ENCODE data around the gene RELA.

DNA sequence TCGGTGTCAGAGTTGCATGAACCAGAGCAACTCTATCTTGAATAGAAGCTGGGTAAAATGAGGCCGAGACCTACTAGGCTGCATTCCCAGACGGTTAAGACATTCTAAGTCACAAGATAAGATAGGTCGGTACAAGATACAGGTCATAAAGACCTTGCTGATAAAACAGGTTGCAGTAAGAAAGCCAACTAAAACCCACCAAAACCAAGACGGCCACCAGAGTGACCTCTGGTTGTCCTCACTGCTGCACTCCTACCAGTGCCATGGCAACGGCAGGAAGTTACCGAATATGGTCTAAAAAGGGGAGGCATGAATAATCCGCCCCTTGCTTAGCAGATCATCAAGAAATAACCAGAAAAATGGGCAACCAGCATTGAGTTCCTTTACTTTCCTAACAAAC, 46.9 kb upstream of the RELA start:
- TF ChIP-seq, protein P1, sequence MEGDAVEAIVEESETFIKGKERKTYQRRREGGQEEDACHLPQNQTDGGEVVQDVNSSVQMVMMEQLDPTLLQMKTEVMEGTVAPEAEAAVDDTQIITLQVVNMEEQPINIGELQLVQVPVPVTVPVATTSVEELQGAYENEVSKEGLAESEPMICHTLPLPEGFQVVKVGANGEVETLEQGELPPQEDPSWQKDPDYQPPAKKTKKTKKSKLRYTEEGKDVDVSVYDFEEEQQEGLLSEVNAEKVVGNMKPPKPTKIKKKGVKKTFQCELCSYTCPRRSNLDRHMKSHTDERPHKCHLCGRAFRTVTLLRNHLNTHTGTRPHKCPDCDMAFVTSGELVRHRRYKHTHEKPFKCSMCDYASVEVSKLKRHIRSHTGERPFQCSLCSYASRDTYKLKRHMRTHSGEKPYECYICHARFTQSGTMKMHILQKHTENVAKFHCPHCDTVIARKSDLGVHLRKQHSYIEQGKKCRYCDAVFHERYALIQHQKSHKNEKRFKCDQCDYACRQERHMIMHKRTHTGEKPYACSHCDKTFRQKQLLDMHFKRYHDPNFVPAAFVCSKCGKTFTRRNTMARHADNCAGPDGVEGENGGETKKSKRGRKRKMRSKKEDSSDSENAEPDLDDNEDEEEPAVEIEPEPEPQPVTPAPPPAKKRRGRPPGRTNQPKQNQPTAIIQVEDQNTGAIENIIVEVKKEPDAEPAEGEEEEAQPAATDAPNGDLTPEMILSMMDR (IDR thresholded peaks at IDR 0.05; ENCODE audit: insufficient read depth, low read length): no peak
- TF ChIP-seq POLR2AphosphoS5 (IDR thresholded peaks at IDR 0.05; ENCODE audit: low read depth): no peak
- no peak for TF ChIP-seq GABPA (IDR thresholded peaks at IDR 0.05; ENCODE audit: low read depth)
- TF ChIP-seq, protein P2, sequence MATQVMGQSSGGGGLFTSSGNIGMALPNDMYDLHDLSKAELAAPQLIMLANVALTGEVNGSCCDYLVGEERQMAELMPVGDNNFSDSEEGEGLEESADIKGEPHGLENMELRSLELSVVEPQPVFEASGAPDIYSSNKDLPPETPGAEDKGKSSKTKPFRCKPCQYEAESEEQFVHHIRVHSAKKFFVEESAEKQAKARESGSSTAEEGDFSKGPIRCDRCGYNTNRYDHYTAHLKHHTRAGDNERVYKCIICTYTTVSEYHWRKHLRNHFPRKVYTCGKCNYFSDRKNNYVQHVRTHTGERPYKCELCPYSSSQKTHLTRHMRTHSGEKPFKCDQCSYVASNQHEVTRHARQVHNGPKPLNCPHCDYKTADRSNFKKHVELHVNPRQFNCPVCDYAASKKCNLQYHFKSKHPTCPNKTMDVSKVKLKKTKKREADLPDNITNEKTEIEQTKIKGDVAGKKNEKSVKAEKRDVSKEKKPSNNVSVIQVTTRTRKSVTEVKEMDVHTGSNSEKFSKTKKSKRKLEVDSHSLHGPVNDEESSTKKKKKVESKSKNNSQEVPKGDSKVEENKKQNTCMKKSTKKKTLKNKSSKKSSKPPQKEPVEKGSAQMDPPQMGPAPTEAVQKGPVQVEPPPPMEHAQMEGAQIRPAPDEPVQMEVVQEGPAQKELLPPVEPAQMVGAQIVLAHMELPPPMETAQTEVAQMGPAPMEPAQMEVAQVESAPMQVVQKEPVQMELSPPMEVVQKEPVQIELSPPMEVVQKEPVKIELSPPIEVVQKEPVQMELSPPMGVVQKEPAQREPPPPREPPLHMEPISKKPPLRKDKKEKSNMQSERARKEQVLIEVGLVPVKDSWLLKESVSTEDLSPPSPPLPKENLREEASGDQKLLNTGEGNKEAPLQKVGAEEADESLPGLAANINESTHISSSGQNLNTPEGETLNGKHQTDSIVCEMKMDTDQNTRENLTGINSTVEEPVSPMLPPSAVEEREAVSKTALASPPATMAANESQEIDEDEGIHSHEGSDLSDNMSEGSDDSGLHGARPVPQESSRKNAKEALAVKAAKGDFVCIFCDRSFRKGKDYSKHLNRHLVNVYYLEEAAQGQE (IDR thresholded peaks at IDR 0.05; ENCODE audit: insufficient replicate concordance, low read depth): no peak

All from HL-60 (cell line).